B cell (primary cell): ENCODE data around the gene ATXN2. TPM values are rescaled to one million over a fixed set of nuclear protein-coding genes. Genes with fewer than 3 reads are reported as not detected.

Experiments
- ATAC-seq: fragments of 200-7000 bp; cut with Tn5 transposase; one replicate; pipeline ENCODE4 v1.10.0; 2021; ENCODE audit warnings: low read depth, mild to moderate bottlenecking, moderate number of reproducible peaks, moderate library complexity
- CTCF ChIA-PET: fragments of 350-600 bp; sonication (Branson Sonifier 250); formaldehyde crosslinking; loops from one replicate; lab custom pipeline; 2021; ENCODE audit warnings: antibody characterized with exemption, inconsistent platforms; lab: Charles Lee
- POLR2A ChIA-PET: fragments of 350-600 bp; sonication (Branson Sonifier 250); formaldehyde crosslinking; loops from one replicate; lab custom pipeline; 2021; ENCODE audit warnings: antibody characterized with exemption; lab: Charles Lee
- DNase-seq: peaks from one replicate; pipeline ENCODE4 v3.0.0; 2013
- H2AFZ ChIP-seq: 2 replicates; pipeline ENCODE4 v1.6.1; 2012; ENCODE audit warnings: mild to moderate bottlenecking, low read depth, low read length; ENCODE audit not compliant: insufficient read depth, poor library complexity, severe bottlenecking
- H3K27ac ChIP-seq, 2 donors: 1 replicate in 1 of 2; 2 replicates in 1 of 2; pipeline ENCODE4 v1.5.1; 2012 to 2013; ENCODE audit warnings: low read length in 2 of 2, mild to moderate bottlenecking in 2 of 2, moderate library complexity in 1 of 2
- H3K27me3 ChIP-seq, 4 experiments: fragments of 200-600 bp in 1 of 4; sonication (generic) in 1 of 4; replicated peaks in 1 of 4; 1 replicate in 2 of 4; 2 replicates in 2 of 4; pipeline versions ENCODE4 v1.6.1 to v1.7.0; 2013 to 2016; ENCODE audit warnings: low read length in 3 of 4, mild to moderate bottlenecking in 2 of 4, mixed read lengths in 1 of 4, moderate library complexity in 1 of 4; ENCODE audit not compliant: insufficient read depth in 4 of 4, control insufficient read depth in 3 of 4; ENCODE audit errors: control extremely low read depth in 1 of 4
- H3K36me3 ChIP-seq, 2 experiments: replicated peaks in 1 of 2; 1 replicate in 1 of 2; 2 replicates in 1 of 2; pipeline versions ENCODE4 v1.6.1 to v1.7.1; 2013; ENCODE audit warnings: low read length in 1 of 2; ENCODE audit not compliant: insufficient read depth in 2 of 2, control insufficient read depth in 1 of 2; ENCODE audit errors: control extremely low read depth in 1 of 2, extremely low read depth in 1 of 2
- H3K4me1 ChIP-seq, 2 donors: fragments of 200-600 bp in 1 of 2; sonication (generic) in 1 of 2; 1 replicate in 1 of 2; 2 replicates in 1 of 2; pipeline versions ENCODE4 v1.5.1 to v1.6.1; 2013 to 2017; ENCODE audit warnings: low read length in 2 of 2; ENCODE audit not compliant: control insufficient read depth in 2 of 2, insufficient read depth in 2 of 2
- H3K4me2 ChIP-seq: replicated peaks from 2 replicates; pipeline ENCODE3; 2012; ENCODE audit warnings: mild to moderate bottlenecking, low read depth, low read length; ENCODE audit not compliant: poor library complexity, severe bottlenecking
- H3K4me3 ChIP-seq, 5 experiments: fragments of 200-600 bp in 1 of 5; sonication (generic) in 1 of 5; 1 replicate in 3 of 5; 2 replicates in 2 of 5; pipeline versions ENCODE4 v1.5.1 to v1.7.0; 2011 to 2016; ENCODE audit warnings: low read length in 4 of 5, mild to moderate bottlenecking in 4 of 5, low read depth in 2 of 5, control low read depth in 1 of 5, moderate library complexity in 1 of 5; ENCODE audit not compliant: insufficient read depth in 1 of 5; ENCODE audit errors: control extremely low read depth in 1 of 5, extremely low read depth in 1 of 5
- H3K79me2 ChIP-seq: fragments of 200-600 bp; sonication (generic); one replicate; pipeline ENCODE4 v1.6.0; 2016; ENCODE audit warnings: low read length; ENCODE audit not compliant: control insufficient read depth, insufficient read depth
- H3K9ac ChIP-seq: fragments of 200-600 bp; sonication (generic); 2 replicates; pipeline ENCODE4 v1.6.1; 2017; ENCODE audit warnings: mild to moderate bottlenecking, low read length, moderate library complexity
- H3K9me3 ChIP-seq, 3 donors: one replicate each; pipeline versions ENCODE4 v1.6.1 to v1.7.1; 2013; ENCODE audit warnings: low read length in 2 of 3; ENCODE audit not compliant: control insufficient read depth in 2 of 3, insufficient read depth in 1 of 3; ENCODE audit errors: control extremely low read depth in 1 of 3
- H4K20me1 ChIP-seq: 2 replicates; pipeline ENCODE4 v1.6.0; 2012; ENCODE audit warnings: mild to moderate bottlenecking, low read length; ENCODE audit not compliant: insufficient read depth, control insufficient read depth, poor library complexity, severe bottlenecking
- H3K27ac Mint-ChIP-seq: one replicate; pipeline ENCODE4 v1.8.0; 2021; ENCODE audit warnings: mixed read lengths
- H3K27me3 Mint-ChIP-seq: one replicate; pipeline ENCODE4 v1.8.0; 2021; ENCODE audit warnings: mixed read lengths
- H3K4me1 Mint-ChIP-seq: one replicate; pipeline ENCODE4 v1.8.0; 2021; ENCODE audit warnings: mixed read lengths
- H3K4me3 Mint-ChIP-seq: one replicate; pipeline ENCODE4 v1.8.0; 2021; ENCODE audit warnings: mixed read lengths
- H3K9me3 Mint-ChIP-seq: one replicate; pipeline ENCODE4 v1.8.0; 2022; ENCODE audit warnings: mixed read lengths; ENCODE audit not compliant: insufficient read depth
- CTCF ChIP-seq: fragments of 200-600 bp; IDR thresholded peaks from one replicate; pipeline ENCODE4 v1.8.0; 2022; ENCODE audit warnings: antibody characterized with exemption, mild to moderate bottlenecking
- EZH2 ChIP-seq: IDR thresholded peaks from 2 replicates; pipeline ENCODE4 v1.6.1; 2012; ENCODE audit warnings: borderline replicate concordance, low read depth, mild to moderate bottlenecking, moderate library complexity, low read length; ENCODE audit not compliant: insufficient read depth, poor library complexity, severe bottlenecking
- WGBS: methylation state at CpG from one replicate; pipeline ENCODE4 v1.1.5; 2013; ENCODE audit warnings: missing lambda C conversion rate; ENCODE audit not compliant: insufficient coverage; 5-methylcytosine and 5-hydroxymethylcytosine counted together
- intact Hi-C: fragments of 100-400 bp; cut with micrococcal nuclease; formaldehyde crosslinking; loops from one replicate; pipeline ENCODE4 v1.10.0; 2022
- polyA plus RNA-seq: library from polyadenylated mRNA; depleted of rRNA; stranded (reverse); fragments of >200 nt; gene quantifications from 2 replicates; pipeline ENCODE4 v1.2.3, GENCODE V29; 2012
- total RNA-seq, 2 donors: library from RNA; stranded (reverse); fragments of 120-200 nt in 1 of 2; gene quantifications; 1 replicate in 1 of 2; 2 replicates in 1 of 2; pipeline versions ENCODE4 v1.2.3 to v1.2.4, GENCODE V29; 2013 to 2022

Gene ATXN2
- total and polyA plus RNA-seq, 2 donors (not counting 1 experiment from before 2014, with no cell fraction given): 28.2 to 83.8 TPM

GRCh38 chr12:111448846-111449790, 150.0 kb downstream of the ATXN2 start:
- H3K9me3 Mint-ChIP-seq: no peaks in the 10 kb centered on the region
- peak overlapping the region; percentile 77 for H3K27ac Mint-ChIP-seq
- Histone ChIP-seq H3K9me3 (no peaks in the 10 kb centered on the region), H3K79me2 (peaks cover 40% of the 10 kb centered on the region), H3K4me1 (peaks cover 21 to 50% of the 10 kb centered on the region in 2 donors), H3K9ac (no peak overlapping the region), H3K27ac (peak overlapping the region; percentile 12 to 64), H3K36me3 (peaks cover 2 to 61% of the 10 kb centered on the region in 2 experiments), H3K4me3 (no peak overlapping the region), H3K27me3 (no peaks in the 10 kb centered on the region), H2AFZ (no peak overlapping the region), H4K20me1 (peaks cover 28% of the 10 kb centered on the region), H3K4me2 (no peak overlapping the region)
- POLR2A ChIA-PET: no interaction called here
- CTCF ChIA-PET: interaction anchor here (0.9 to 42.0 kb wide), 7 partner anchors 13 to 148 kb away, joined by 3 to 1472 read pairs (median 29); partner anchors contain the start of gene SH2B3
- intact Hi-C loops: no loop called here
- no peak for TF ChIP-seq CTCF
- no peak for TF ChIP-seq EZH2
- ATAC-seq (no peak), DNase-seq (peak; percentile 17)
- H3K4me3 Mint-ChIP-seq: no peak overlapping the region
- H3K27me3 Mint-ChIP-seq: no peaks in the 10 kb centered on the region
- H3K4me1 Mint-ChIP-seq: peaks cover 55% of the 10 kb centered on the region
- 71% methylated on average over 1 of the region's 4 CpGs for WGBS

- peaks cover 35% of the 10 kb centered on the region for H4K20me1 ChIP-seq
- CTCF ChIA-PET: interaction anchor here (1.0 to 42.0 kb wide), 3 partner anchors 14 to 117 kb away, joined by 3 to 1472 read pairs (median 63); partner anchors contain the start of gene SH2B3
- intact Hi-C loops: no loop called here
- H3K9ac ChIP-seq: no peak overlapping the region
- H3K4me3 Mint-ChIP-seq: no peak overlapping the region
- no peak overlapping the region for H3K4me3 ChIP-seq
- peak overlapping the region; percentile 68 for H3K27ac Mint-ChIP-seq
- 72% methylated on average over 6 of the region's 9 CpGs for WGBS
- no peak for ATAC-seq
- peak overlapping the region; percentile 12 to 64 for H3K27ac ChIP-seq
- POLR2A ChIA-PET: no interaction called here
- no peak for TF ChIP-seq CTCF
- no peak for TF ChIP-seq EZH2
- H3K4me2 ChIP-seq: no peak overlapping the region
- H3K36me3 ChIP-seq: peaks cover 2 to 54% of the 10 kb centered on the region in 2 experiments
- H3K4me1 ChIP-seq: peaks cover 29 to 58% of the 10 kb centered on the region in 2 donors
- H2AFZ ChIP-seq: no peak overlapping the region
- H3K79me2 ChIP-seq: peaks cover 48% of the 10 kb centered on the region
- no peaks in the 10 kb centered on the region for H3K27me3 ChIP-seq
- no peaks in the 10 kb centered on the region for H3K9me3 Mint-ChIP-seq
- H3K4me1 Mint-ChIP-seq: peaks cover 62% of the 10 kb centered on the region
- H3K9me3 ChIP-seq: no peaks in the 10 kb centered on the region
- DNase-seq: no peak
- no peaks in the 10 kb centered on the region for H3K27me3 Mint-ChIP-seq
Observed at GRCh38 chr12:111448266-111448830, 150.8 kb downstream of the ATXN2 start.
